Islet of Langerhans (tissue), 1 donor: Measurements from ENCODE around the gene PRELID2.
"Not testable (repeated sequence)": the region's sequence is repeated elsewhere in the genome, so short reads cannot be mapped to it uniquely, and the experiment has no call there.

Experiments
- FAIRE-seq: peaks from one replicate; lab custom pipeline; 2011; peaks lifted over from hg19 to GRCh38; lab: Jason Lieb, UNC

Gene PRELID2

DNA sequence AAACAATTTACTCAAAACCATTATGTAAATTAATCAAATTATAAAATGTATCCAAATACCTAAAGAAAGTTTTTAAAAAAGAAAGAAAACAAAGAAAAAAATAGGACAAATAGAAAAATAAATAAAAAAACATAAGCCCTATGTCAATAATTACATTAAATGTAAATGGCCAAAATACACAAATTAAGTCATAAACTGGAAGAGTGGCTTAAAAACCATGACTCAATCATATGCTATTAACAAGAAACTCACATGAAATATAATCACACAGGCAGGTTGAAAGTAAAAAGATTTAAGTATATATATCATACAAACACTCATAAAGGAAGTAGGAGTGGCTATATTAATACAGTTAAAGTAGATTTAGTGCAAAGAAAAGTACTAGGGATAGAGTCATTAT lies 95.3 kb downstream of the PRELID2 start:
- FAIRE-seq: peak; percentile 90

DNA sequence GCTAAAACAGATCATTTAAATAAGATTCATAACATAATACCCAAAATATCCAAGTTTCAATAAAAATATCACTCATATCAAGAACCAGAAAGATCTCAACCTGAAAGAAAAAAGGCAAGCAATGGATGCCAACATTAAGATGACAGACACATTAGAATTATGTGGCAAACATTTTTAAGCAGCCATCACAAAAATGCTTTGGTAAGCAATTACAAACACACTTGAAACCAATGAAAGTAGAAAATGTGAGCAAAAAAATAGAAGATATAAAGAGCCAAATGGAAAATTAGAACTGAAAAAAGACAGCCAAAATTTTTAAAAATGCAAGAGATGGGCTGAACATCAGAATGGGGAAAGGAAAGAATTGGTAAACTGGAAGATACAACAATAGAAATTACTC lies 96.9 kb downstream of the PRELID2 start:
- no peak for FAIRE-seq

DNA sequence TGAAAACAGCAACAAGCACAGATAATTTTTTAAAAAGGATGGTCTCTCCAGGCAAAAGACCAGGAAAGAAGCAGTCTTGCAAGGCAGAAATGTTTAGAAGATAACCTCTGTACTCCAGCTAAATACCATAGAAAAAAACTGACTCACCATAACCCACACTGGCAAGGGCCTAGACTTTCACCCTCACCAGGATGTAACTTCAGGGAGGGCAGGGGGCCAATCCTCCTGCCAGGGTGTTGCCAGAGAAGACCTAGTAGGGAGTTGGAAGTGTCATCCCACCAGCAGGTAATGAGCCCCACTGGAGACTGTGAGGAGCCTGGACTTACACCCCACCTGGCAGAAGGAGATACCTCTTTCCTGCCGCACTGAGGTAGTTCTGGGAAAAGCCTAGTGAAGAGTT lies 97.6 kb downstream of the PRELID2 start:
- FAIRE-seq: no peak

- not testable (repeated sequence) for FAIRE-seq
Measured at GRCh38 chr5:145729956-145730355, 105.2 kb downstream of the PRELID2 start.

DNA sequence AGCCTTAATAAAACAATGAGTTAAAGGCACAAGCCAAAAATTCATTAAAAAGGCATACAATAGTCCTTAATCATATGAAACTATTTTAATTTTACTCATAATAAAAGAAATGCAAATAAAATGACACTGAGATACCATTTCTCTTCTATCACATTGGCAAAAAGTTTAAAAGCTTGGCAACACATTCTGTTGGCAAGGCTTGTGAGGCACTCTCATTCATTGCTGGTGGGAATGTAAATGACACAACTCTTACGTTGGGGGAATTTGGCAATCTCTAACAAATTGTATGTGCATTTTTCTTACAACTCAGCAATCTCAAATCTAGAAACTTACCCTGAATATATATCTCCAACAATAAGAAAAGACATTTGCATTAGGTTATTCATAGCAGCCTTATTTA lies 111.6 kb downstream of the PRELID2 start:
- no peak for FAIRE-seq

DNA sequence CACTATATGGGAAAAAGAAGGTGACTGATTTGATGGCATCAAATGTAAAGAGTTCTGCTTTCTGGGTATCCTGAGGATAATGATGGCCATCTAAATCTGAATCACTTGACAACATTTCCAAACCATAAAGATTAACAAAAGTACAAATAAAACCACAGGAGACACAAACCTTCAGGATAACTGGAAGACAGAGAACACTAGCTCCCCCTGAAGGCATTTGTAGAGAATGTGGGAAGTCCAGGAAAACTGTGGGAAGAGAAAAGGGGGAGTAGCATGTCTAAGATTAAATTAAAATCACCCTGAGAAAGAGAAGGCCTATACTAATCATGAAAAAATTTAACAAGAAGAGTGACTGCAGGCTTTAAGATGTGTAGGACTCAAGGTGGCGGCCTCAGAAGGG lies 116.2 kb downstream of the PRELID2 start:
- no peak for FAIRE-seq

- no peak for FAIRE-seq
Measured at GRCh38 chr5:145715412-145715811, 119.7 kb downstream of the PRELID2 start.

GRCh38 chr5:145712245-145712644 lies 122.9 kb downstream of the PRELID2 start:
- no peak for FAIRE-seq

- no peak for FAIRE-seq
Measured at GRCh38 chr5:145711417-145711816, 123.7 kb downstream of the PRELID2 start.
